GM18499 (cell line): ENCODE data around the gene SPOCK3.
A peak's percentile ranks its signal among the peaks of the same experiment; 100 is the strongest.
"Not testable (repeated sequence)": the region's sequence is repeated elsewhere in the genome, so short reads cannot be mapped to it uniquely, and the experiment has no call there.

ENCODE experiments used
- ATAC-seq: cut with Tn5 transposase; IDR thresholded peaks from one replicate; pipeline ENCODE4 v1.9.1; 2021; ENCODE audit warnings: moderate number of reproducible peaks; ENCODE audit not compliant: insufficient read depth, unreplicated experiment

SPOCK3 gene

DNA sequence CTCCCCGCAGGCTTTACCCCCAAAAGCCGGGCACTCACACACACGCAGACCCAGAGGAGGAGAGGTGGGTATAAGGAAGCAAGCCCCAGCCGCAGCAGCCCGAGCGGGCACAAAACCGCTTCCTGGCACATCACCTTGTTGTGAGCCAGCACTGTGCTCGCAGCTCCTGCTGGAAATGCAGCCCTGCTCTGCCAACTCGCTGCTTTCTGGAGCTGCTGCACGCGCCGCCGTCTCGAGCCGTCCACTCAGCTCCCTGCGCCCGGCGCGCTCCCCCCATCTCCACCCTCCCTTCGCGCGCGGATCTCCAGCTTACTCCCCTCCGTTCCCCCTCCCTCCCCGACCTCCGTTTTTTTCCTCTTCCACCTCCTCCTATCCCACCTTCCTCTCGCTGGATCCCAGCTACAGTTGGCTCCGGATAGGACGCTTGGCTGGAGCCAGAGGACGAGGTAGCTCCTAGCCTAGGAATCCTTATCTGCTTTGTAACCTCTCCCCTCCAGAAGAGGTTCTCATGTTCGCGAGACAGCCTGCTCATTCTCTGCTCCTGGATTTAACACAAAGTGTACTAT lies at the start of gene SPOCK3:
SPOCK3 (minus strand) TSS at position 179 of the 566 bp plus-strand sequence.
- ATAC-seq: no peak

DNA sequence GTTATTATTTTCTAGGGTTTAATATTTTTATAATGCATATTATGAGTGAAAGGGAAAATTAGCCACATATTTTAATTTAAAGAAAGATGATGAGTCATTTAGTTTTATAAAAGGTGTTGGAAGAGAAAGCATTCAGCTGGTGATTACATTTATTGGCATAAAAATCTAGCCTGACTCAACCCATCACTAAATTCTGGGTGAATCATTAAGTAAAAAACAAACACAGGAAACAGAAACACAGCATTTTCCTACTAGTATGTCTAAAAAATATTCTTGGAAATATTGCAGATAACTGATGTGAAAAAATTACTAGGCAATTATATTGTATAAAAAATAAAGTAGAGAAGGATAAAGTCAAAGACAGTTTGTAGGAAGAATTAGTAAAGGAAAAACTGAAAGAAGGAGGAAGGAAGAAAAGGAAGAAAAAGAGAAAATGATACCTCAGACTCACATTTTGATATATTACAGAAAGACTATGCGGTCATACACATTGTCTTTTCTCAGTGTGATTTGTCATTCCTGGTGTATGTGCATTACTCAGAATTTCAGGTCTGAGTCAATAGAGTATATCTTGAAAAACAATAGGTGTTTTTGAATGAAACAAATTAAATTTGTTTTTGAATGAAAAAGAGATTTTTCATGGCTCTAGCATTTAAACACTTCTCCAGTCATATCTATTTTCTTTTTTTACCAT lies 48.0 kb upstream of the SPOCK3 start:
- ATAC-seq: no peak

DNA sequence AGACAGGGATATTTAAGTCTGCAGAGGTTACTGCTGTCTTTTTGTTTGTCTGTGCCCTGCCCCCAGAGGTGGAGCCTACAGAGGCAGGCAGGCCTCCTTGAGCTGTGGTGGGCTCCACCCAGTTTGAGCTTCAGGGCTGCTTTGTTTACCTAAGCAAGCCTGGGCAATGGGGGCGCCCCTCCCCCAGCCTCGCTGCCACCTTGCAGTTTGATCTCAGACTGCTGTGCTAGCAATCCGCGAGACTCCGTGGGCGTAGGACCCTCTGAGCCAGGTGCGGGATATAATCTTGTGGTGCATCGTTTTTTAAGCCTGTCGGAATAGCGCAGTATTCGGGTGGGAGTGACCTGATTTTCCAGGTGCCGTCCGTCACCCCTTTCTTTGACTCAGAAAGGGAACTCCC lies 47.3 kb upstream of the SPOCK3 start:
- ATAC-seq: not testable (repeated sequence)

DNA sequence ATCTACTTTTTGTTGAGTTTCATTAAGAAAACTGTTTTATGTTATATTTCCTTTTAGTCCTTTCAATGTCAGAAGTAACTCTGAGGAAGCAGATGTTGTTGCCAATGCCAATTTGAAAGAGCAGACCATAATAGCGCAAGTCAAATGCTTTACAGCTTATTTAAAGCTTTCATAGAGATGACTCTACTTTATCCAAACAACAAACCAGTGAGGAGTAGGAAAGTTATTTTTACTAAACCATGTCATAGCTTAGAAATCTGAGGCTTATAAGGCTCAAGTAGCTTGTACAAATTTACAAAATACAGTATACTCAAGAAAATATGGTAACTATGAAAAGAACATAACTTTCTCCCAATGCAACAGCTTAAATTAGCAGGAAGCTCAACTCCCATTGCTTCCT lies 40.1 kb upstream of the SPOCK3 start:
- ATAC-seq: no peak

DNA sequence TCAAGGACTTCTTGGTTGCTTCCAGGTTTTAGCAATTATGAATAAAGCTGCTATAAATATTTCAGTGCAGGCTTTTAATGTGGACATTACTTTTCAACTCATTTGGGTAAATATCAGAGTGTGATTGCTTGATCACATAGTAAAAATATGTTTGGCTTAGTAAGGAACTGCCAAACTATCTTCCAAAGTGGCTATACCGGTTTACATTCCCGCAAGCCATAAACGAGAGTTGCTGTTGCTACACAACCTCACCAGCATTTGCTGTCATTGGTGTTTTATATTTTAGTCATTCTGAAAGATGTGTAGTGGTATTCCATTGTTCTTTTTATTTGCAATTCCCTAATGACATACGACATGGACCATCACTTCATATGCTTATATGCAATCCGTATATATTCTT lies 30.9 kb upstream of the SPOCK3 start:
- ATAC-seq: no peak

DNA sequence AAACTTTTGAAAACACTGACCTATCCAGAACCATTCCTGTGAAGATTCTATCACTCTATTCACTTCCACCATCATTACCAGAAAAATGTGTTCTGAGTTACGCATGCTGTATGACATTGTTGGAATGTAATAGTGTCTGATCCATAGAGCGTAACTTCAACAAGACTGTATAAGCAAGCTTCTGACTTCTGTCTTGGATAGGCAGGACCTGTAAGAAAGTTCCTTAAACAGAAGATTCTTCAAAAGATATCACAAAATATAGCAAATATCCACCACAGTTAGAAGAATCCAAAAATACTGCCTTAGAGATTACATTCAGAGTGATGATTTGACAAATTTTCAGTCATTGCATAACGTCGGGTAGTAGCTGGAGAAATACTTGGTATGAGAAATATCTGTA lies 14.0 kb upstream of the SPOCK3 start:
- no peak for ATAC-seq

DNA sequence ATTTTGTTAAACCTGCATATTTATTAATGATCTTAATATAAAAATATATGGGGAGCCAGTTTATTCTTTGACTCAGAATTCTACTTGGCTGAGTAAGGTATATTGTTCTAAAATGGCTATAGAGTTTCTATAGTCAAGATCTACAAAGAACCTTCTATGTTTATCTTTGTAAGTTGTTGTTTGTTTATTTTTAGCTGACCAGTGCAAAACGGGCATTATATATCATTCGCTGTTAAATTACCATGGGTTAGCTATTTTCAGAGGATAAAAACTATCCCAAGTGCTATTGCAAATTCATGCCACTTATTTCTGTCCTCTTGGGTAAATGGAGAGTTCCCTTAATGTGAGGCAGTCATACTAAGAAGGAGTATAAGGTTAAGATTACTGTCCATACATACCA lies 5.3 kb upstream of the SPOCK3 start:
- no peak for ATAC-seq

DNA sequence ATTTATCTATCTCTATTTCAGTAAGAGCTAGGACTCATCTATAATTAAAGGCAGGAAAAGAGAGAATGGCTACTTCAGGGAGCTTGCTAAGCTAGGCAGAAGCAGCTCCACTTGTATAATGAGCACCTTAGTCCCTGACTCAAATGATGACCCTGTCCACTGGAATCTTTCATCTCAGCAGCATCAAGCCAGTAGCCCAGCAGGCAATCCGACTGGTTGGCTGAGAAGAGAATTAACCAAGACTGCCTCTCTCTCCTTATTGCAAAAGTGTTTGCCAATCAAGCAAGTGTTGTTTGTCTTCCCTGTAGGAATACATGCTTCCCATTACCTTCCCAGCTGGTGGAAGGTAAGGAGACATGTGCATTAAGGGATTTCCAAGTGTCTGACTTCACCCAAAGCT lies 3.9 kb upstream of the SPOCK3 start:
- no peak for ATAC-seq

DNA sequence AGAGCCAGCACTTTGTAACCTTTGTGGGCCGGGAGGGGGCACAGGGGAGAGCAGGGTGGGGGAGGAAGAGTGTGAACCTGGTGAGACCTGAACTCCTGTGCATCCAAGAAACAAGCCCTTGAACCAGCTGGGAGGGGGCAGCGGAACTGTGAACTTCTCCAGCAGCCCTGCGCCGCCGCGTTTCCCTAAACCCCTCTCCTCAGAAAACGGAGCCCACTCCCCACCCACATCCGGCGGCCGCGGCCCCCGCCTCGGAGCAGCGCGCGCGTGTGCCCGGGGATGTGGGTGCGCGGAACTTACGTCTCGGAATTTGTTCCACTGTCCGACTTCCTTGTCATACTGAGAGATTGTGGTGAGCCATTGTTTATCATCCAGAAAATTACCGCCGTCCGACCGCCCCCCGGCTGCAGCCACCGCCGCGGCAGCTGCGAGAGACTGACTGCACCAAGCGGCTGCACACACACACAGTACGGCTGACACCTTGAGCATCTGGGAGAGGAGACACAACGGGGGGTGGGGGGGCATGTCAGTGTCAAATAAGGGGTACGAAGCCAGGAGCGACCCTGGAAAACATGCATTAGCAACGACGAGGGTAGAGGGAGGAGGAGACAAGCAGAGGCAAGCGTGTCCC lies 494 bp downstream of the SPOCK3 start:
- peak; percentile 53 for ATAC-seq

DNA sequence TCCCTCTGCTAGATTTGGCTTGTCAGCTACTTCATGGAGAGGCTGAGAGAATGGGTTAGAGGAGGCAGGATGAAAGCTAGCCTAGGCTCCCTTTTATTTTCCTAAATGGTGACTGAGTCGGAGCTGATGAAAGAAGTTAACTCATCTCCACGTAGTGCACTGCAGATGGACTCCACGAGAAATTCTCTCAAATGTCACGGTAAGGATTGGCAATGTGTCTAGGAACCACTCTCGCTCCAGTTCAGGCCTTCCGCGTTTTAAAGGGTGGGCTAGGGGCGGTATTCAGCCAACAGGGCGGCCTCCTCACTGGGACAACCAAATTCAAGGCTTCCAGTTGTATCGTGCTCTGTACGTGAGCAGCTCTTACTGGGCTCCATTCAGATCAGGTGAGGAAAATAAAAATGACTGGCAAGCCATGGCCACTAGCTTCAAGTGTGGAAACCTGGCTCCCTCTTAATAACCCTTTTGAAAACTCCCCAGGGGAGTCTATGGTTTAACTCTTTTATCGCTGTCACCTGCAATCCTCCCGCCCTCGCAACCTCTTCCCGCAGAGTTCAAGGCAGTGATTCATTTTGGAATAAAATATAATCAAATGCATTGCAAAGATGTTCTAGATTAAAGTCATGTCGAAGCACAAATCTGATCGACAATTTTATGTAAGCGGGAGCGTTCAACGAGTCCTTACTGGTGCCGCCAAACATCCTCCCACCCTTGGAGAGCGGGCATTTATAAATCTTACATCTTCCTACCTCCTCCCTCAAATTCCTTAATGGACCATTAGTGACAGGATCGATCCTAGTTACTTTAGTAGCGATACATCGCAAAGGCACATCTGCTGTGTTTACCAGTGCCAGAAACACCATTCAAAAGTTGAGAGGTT lies 1.2 kb downstream of the SPOCK3 start:
- no peak for ATAC-seq

DNA sequence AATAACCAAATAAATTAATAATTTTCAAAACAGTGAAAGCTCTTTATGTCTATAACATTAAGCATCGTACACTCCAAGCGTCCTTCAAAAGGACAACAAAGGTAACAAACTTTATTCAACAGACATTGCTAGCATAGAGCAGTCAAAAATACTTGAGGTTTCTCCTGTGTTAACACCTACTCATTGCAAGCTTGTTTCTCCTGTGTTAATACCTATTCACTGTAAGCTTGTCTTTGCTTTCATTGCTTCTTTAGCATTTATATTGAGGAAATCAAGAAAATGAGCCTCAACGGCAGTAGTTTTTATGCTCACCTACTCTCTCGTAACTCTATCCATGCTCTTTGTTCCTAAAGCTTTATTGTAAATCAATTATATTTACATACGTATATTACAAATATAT lies 3.5 kb downstream of the SPOCK3 start:
- no peak for ATAC-seq

DNA sequence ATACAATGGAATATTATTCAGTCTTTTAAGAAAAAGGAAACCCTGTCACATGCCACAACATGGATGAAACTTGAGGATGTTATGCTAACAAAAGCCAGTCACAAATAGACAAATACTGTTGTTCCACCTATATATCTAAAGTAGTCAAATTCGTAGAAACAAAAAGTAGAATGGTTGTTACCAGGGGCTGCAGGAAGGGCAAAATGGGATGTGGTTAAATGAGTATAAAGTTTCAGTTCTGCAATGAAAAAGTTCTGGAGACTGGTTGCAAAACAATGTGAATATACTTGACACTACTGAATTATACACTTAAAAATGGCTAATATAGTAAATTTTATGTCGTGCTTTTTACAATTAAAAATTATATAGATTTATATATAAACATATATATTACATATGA lies 12.2 kb downstream of the SPOCK3 start:
- ATAC-seq: peak; percentile 97

DNA sequence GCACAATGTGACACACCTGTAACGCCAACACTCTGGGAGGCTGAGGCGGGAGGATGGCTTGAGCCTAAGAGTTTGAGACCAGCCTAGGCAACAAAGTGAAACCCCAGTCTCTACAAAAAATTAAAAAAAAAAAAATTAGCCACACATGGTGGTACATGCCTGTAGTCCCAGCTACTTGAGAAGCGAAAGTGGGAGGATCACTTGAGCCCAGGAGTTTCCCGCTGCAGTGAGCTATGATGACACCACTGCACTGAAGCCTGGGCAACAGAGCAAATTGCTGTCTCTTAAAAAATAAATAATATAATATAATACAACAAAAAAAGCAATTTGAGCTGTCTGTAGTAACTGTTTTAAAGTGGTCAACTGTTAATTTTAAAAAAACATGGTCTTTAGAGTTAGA lies 13.2 kb downstream of the SPOCK3 start:
- no peak for ATAC-seq

DNA sequence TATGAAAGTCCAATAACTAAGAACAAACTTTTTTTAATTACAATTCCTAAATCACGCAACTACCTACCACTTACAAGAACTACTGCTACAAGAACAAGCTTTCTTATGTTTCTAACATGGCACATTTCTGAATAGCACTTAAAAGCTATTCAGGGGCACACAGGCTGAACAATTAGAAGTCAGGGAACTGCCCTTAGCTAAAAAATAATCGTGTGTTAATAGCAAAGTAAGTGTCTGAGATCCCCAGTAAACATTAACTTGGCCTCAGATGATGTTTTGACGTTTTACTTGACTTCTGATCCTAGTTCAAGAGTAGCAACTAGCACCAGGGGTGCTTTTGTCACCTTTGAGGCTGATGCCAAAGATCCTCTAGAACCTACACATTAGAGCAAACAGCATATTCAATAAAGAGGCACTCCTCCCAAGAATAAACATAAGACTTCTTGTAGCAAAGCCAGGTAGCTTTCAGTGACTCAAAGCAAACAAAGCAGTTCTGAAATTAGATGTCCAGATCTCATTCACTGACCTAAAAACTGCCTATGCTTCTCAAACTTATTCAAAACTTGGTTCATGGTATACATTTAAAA lies 16.2 kb downstream of the SPOCK3 start:
- ATAC-seq: no peak

DNA sequence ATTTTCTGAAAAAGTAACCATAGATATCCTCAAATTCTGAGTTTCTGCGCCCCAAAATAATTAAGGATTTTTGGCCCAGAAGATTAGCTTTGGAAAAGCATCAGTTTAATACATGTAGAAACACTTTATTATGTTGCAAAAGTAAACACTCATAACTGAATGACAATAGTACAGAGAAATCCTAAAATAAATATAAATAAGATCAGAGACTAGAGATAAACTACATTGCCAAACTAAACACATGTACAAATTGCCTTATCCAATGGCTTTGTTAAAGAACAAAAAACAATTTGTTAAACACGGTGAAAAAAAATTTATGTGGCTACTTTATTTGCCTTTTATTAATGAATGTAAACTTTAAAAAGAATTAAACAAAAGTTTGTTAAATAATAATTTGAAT lies 17.5 kb downstream of the SPOCK3 start:
- no peak for ATAC-seq

DNA sequence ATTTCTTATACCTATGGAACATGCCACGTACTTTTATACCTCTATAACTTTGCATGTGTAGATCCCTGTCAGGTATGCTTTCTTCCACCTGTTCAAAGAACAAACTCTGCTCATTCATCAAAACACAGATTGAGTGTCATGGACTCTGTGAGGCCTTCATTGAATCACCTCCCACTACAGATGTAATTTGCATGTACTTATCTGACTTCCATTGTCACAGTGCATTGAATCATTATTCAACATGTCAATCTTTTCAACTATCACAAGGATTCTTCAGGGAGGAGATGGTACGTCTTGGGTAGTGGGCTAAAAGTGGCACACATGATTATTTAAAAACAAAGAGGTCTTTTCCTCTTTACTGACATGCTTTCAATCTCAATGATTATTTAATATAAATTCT lies 24.1 kb downstream of the SPOCK3 start:
- no peak for ATAC-seq

DNA sequence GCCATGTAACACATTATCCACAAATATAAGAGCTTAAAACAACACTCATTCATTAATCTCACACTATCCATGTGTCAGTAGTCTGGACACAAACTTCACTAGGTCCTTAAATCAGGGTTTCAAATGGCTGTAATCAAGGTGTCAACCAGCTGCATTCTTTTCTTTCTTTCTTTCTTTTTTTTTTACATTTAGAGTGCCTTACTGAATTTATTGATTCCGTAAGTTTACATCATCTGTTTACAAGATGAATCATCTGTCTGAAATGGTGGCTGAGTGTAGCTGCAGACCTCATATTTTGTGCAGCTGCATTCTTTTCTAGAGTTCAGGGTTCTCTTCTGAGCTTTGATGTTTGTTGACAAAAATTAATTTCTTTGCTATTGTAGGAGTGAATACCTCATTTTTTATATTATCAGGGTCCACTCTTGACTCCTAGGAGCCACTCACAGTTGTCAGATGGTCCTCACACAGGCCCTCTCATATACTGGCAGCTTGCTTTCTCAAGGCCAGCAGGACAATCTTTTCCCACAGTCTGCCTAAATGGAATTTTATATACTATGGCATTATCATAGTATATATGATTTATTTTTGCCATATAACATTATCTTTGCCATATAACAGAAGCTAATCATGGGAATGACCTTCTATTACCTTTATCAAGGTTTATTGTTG lies 37.8 kb downstream of the SPOCK3 start:
- ATAC-seq: no peak

DNA sequence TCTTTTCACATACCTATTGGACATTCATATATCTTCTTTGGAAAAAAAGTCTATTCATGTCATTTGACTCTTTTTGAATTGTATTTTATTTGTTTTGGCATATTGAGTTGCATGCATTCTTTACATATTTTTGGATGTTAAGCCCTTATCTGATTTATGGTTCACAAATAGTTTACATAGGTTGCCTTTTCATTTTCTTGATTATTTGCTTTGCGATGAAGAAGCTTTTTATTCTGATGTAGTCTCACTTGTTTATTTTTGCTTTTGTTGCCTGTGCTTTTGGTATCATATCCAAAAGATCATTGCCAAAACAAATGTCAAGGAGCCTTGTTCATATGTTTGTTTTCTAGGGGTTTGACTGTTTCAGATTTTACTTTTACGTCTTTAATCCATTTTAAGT lies 43.9 kb downstream of the SPOCK3 start:
- no peak for ATAC-seq

DNA sequence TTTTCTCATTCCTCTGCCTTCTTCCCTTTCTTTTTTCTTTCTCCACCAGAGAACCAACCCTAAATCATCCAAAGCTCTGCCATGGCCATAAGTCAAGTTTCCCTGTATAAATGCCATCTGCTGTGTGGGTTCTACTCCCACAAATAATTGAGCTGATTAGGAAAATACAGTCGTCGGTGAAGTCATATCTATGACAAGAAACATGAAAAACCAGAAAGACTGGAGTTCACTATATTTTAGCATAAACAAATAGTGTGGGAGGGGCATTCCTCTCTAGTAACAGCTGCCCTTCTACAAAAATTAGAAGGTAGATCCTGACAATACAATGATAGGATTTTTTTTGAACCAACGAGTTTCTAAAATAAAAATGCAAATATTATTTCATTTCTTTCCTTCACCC lies 48.8 kb downstream of the SPOCK3 start:
- no peak for ATAC-seq

DNA sequence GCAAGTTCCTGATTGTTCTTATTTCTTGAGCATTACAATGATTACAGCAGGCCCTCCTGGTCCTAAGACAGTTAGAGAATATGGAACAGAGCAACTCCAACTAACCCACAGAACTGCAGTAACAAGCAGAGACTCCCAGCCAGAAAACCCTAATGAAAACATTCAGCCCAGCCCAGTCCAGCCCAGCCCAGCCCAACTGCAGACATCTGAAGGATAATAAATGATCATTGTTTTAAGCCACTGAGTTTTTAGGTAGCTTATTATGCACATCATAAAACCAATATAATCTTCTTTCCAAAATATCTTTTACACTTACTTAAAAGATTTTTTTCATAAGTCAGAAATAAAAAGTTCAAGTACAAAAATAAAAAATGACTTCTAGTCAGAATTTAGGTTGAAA lies 51.3 kb downstream of the SPOCK3 start:
- no peak for ATAC-seq
